Uterus (tissue), 2 donors: ENCODE results near the gene SPC25.

Source experiments
- POLR2A ChIP-seq, 2 donors: fragments of 450-650 bp; IDR thresholded peaks; one replicate each; pipeline ENCODE4 v1.6.1; 2016; ENCODE audit warnings: antibody characterized with exemption in 2 of 2, mild to moderate bottlenecking in 1 of 2, moderate library complexity in 1 of 2
- TF ChIP-seq, protein P1 (sequence below), 4 experiments: fragments of 200-600 bp in 2 of 4; fragments of 450-650 bp in 2 of 4; sonication (generic) in 2 of 4; IDR thresholded peaks; one replicate each; pipeline ENCODE4 v1.5.1; 2016 to 2019; ENCODE audit warnings: antibody characterized with exemption in 4 of 4, mild to moderate bottlenecking in 2 of 4, moderate library complexity in 1 of 4

DNA sequence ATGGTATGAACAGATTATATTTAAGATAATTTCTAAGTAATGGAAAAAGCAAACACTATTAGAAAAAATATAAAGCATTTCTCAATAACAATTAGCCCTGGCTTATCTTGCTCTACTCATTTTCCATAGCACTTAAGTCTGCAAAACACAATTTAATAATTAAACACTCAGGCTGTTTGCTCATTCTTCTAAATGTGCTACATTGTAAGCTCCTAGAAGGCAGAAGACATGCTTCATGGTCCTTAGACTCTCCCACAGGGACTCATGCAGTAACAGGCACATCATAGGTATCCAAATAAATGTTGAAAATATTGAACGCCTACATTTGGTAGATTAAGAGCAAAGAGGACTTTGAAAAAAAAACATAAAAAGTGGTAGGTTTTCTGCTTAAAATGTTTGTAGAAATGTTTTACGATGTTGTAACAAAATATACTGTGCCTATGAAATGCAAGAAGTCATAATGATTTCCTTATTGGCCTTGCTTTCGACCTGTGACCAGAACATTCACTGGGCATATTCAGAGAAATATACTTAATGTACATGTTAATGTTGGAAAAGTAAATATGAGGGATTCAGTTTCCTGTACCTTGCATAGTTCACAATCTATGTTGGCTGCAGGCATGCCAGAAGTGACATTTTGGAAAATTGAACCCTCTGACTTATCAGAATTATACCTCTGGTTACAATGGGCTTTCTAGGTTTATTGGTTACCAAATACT is 38.0 kb upstream of the SPC25 start:
- TF ChIP-seq, protein P1, sequence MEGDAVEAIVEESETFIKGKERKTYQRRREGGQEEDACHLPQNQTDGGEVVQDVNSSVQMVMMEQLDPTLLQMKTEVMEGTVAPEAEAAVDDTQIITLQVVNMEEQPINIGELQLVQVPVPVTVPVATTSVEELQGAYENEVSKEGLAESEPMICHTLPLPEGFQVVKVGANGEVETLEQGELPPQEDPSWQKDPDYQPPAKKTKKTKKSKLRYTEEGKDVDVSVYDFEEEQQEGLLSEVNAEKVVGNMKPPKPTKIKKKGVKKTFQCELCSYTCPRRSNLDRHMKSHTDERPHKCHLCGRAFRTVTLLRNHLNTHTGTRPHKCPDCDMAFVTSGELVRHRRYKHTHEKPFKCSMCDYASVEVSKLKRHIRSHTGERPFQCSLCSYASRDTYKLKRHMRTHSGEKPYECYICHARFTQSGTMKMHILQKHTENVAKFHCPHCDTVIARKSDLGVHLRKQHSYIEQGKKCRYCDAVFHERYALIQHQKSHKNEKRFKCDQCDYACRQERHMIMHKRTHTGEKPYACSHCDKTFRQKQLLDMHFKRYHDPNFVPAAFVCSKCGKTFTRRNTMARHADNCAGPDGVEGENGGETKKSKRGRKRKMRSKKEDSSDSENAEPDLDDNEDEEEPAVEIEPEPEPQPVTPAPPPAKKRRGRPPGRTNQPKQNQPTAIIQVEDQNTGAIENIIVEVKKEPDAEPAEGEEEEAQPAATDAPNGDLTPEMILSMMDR (IDR thresholded peaks at IDR 0.05): no peak
- no peak for TF ChIP-seq POLR2A (IDR thresholded peaks at IDR 0.05)
